ENCODE results near the gene TUSC2.
A peak's percentile ranks its signal among the peaks of the same experiment; 100 is the strongest.

The TUSC2 gene

DNA sequence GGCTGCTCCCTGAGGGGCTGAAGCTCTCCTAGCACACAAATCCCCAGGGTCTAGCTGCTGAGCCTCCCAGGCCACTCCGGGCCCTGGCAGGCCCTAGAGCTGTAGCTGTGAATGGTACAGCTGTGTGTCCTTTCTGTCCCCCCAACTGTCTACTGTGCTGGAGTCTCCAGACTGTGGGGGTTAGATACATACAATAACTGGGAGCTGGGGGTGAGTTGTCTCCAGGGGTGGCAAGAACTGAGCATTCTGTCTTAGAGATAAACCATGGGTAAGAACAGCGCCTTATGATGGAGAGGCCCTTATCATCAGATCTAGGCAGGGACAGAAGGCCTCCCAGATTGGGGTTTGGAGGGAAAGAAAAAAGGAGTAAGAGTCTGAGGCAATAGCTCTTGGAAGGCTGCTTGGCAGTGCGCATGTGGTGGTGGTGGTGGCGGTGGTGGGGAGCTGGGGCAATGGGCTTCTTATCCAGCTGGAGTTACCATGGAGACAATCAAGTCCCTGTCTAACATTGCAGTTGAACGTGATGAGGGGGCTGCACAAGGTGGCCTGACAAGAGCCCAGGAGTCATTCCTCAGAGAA, 26.3 kb upstream of the TUSC2 start:
- FAIRE-seq, result no peak

DNA sequence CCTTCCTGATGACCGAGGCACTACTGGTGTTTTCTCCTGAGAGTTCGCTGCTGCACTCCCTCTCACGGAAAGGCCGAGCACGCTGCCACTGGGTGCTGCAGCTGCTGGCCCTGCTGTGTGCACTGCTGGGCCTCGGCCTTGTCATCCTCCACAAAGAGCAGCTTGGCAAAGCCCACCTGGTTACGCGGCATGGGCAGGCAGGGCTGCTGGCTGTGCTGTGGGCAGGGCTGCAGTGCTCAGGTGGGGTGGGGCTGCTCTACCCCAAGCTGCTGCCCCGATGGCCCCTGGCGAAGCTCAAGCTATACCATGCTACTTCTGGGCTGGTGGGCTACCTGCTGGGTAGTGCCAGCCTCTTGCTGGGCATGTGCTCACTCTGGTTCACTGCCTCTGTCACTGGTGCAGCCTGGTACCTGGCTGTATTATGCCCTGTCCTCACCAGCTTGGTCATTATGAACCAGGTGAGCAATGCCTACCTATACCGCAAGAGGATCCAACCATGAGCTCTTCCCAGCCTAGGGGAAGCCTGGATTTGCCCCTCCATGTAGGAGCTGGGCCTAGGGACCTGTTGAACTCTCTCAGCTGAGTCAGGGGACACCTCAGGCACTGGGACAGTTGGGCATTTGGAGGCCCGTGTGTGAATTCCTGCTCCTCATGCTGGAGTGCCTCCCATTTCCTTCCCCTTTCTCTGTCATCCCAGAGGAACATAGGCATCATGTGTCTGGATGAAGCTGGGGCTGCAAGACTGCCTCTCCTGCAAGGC, 25.4 kb upstream of the TUSC2 start:
- no peak for FAIRE-seq

DNA sequence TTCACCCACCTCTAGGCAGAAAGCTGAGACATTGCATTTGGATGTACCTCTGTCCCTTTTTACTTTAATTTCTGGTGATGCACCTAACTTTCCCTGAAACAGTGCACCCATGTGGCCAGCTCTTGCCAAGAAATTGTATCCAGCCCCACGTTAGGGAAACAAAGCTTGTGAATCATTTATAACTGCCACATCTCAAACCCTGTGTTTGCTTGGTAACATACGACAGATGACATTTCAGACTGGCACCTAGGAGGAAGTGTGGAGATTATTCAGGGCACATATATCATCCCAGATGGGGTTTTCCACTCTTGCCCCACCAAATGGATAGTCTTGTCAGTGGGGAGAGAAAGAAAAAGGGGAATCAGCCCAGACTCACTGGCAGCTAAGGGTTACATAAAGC, 24.8 kb upstream of the TUSC2 start:
- no peak for FAIRE-seq

DNA sequence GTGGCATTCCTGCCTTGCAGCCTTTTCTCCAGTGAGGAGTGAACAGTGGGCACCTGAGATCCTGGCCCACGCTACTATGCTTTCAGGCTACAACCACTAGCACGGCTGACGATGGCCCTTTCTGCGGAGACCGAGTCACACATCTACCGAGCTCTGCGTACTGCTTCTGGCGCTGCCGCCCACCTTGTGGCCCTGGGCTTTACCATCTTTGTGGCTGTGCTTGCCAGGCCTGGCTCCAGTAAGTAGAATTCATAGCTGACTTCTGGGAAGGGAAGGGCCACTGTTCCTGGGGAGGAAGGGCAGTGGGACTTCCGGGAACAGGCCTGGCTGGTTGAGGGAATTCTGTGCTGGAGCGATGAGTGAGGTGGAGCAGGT, 23.3 kb upstream of the TUSC2 start:
- FAIRE-seq, result no peak

DNA sequence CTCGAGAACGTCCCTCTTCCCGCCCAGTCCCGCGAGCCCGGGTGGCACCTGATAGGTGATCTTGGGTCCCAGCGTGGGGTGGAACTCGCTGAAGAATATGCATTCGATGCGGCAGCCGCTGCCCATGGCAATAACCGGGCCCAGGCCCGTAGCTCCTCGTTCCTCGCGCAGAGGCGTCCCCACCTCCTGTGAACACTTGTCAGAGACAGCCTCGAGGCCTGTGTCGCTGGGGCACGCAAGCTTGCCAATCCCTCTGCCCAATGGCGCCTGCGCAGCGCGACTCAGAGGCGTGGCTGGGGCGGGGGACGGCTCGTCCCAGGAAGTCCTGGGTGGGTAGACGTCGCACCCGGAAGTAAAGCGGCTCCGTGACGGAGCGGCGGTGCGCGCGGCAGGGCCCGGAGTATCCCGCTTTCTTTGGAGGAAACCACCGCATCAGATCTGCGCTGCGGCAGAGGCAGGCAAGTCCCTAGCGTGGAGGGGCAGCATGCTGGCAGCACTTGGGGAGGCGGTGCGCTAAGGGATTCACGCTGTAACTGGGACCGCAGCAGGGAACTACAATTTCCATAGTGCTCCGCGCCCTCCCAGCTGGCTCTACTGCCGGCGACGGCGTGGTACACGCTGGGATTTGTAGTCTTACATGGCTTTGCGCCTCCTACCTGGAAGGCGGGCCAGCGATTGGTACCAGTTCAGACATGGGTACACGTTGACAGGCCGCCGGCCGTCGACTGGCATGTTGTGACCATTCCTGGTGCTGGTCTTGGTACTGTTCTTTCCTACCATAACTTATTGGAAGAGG, 22.7 kb upstream of the TUSC2 start, which contains the start of the genes CYB561D2 and NPRL2:
Gene CYB561D2 (plus strand): TSS at position 336 of the 796 bp plus-strand sequence. CDS start 572 bp downstream, outside the sequence.
Gene NPRL2 (minus strand): TSS at position 249 of the 796 bp plus-strand sequence. CDS start 123 bp downstream, at position 126.
- FAIRE-seq, result no peak

DNA sequence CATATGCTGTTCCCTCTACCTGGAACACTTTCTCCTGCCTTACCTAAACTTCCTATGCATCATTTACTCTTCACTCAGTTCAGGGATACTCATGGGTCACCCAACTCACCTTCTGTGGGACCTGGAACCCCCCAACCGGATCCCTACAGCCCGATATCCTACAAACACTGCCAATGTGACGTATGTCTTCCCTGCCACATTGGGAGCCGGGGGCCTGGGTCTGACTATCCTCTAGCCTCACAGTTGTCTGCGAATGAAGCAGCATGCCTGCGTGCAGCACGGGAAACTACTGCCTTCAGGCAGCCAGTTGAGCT, 22.1 kb upstream of the TUSC2 start:
- FAIRE-seq, result no peak

DNA sequence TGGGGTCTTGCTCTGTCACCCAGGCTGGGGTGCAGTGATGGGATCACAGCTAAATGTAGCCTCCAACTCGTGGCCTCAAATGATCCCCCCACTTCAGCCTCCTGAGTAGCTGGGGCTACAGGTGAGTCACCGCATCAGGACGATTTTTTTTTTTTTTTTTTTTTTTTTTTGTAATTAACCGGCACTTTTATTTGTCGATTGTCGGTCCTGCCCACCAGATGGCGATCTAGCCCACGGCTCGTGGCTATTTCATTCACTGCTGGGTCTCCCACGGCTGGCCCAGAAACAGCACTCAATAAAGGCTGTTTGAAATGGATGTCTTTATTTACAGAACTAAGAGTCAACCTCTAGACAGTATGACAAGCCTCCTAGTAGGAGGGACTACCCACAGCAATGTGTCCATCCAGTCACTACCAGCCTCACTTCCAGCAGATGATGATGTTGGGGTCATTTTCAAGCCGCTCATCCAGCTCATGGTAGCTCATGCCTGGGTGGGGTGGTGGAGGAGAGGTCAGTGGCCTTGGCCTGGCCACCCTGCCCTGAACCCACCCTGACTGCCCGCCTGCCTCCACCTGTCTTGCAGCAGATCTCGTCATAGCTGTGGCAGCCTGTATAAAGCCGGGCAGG, 19.3 kb upstream of the TUSC2 start:
- peak; percentile 53 for FAIRE-seq

DNA sequence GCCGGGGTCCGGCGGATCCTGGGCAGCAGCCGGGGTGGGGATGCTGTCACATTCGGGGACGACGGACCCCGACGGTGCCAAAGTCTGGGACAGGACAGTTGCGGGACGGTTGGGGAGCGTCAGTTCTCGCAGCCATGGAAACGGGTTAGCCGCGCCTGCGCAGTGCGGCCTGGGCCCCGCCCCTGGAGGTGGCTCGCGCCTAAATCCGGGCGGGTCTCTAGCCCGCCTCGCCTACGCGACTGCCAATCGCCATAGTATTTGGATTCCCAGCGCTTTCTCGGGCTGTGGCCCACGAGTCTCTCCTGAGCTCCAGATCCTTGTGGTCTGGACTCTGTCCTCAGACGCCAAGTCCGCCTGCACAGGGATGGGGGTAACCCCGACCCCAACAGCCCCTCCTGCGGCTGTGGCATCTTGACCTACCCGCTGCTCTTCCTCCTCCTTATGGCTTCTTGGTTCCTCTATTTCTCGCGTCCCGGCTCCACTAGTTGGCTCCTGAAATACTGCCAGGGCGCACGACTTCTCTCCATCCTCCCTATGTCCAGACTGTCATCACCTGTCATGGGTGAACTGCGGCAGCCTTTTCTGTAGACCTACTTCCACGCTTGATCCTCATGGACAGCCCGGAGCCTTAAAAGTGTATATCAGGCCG, 17.7 kb upstream of the TUSC2 start, which contains the start of gene ZMYND10:
Gene ZMYND10 (minus strand): TSS at position 147 of the 649 bp plus-strand sequence. CDS start 153 bp downstream, outside the sequence.
- FAIRE-seq, result no peak

DNA sequence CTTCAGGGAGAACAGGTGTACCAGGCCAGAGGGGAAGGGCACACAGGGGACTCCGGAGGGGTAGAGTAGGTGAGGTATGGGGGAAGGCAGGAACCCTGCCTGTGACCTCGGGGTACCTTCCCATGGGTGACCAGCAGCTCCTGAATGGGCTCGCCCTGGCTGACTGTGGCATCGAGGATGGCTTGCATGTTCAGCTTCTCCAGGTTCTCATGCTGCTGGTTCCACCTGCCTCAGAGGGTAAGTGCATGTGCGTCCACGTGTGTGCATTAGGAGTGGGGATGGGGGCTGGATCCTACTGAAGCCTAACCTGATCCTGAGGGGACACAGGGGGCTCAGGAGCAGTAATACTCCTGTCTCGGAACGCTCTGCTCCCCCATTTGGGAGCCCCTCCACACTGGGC, 17.0 kb upstream of the TUSC2 start:
- FAIRE-seq, result no peak

DNA sequence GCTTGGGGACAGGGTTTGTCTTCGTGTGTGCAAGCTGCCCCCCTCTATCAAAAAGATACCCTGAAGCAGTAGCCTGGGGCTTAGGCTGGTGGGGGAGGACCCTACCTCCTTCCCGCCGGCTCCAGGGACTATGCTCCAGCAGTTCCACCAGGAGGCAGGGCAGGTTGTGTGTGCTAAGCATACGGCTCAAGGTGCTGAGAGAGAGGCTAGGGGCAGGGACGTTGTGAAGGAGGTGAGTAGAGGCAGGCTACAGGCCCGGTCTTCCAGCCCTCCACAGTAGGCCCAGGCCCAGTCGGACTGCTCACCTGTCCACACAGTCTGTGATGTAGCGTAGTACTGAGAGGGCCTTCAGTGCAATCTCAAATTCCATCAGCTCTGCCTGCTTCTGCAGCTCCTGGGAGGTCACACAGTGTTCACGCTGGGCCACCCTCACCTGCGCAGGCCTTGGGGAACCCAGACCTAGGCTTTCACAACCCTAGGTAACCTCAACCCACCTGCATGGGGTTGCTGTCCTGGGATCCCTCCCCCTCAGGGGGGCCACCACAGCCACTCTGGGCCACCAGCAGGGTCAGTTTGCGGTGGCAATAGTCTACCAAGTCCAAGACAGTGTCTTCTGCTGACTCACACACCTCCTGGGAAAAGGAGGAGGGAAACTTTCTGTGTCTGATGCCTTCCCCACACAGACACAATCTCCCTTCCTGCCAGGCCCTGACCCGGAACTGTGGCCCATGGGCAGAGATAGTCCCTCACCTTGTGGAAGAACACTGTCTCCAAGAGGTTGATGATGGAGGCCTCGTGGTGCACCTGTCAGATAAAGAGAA, 15.0 kb upstream of the TUSC2 start:
- FAIRE-seq, result no peak

DNA sequence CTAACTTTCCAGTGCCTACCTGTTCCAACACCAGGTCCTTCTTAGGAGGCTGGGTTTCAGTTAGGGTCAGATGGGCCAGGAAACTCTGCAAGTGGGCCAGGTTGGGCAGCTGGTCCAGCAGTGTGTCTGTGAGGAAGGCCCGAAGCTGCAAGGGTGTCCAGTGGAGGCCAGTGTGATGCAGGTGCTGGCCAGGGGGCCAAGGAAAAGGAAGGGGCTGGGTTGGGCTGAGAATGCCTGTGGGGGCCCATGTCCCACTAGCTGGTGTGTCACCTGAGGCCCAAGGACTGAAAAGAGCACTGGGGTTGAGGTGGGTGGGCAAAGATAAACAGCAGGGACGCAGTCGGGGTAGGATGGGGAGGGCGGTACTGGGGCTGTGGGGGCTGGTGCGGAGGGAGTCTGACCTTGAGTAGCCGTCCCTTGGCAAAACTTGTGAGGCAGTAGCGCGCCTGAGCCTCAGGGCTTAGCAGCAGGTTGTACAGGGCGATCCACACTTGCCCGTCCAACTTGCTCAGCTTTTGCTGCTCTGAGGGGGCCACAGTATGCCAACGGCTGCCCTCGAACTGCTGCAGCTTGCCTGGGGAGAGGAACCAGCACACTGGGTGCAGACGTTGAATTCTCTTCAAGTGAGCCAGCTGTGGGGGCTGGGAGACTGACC, 14.1 kb upstream of the TUSC2 start:
- FAIRE-seq, result no peak

DNA sequence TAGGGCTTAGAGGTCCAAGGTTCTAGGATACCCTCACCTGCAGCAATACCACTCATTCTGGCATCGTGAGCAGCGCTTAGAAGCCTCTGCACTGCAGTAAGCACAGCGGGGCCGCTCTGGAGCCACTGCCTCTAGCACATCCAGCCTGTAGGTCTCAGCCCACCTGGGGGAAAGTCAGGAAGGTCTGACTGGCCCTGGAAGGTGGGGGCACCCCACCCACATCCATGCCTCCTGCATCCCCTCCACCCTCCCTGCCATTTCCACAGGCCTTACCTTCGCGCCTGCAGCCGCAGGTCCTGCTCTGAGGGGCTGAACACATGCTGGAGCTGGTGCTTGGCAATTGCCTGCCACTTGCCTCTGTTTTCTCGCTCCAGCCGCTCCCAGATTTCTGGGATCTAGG, 13.5 kb upstream of the TUSC2 start:
- FAIRE-seq, result no peak

DNA sequence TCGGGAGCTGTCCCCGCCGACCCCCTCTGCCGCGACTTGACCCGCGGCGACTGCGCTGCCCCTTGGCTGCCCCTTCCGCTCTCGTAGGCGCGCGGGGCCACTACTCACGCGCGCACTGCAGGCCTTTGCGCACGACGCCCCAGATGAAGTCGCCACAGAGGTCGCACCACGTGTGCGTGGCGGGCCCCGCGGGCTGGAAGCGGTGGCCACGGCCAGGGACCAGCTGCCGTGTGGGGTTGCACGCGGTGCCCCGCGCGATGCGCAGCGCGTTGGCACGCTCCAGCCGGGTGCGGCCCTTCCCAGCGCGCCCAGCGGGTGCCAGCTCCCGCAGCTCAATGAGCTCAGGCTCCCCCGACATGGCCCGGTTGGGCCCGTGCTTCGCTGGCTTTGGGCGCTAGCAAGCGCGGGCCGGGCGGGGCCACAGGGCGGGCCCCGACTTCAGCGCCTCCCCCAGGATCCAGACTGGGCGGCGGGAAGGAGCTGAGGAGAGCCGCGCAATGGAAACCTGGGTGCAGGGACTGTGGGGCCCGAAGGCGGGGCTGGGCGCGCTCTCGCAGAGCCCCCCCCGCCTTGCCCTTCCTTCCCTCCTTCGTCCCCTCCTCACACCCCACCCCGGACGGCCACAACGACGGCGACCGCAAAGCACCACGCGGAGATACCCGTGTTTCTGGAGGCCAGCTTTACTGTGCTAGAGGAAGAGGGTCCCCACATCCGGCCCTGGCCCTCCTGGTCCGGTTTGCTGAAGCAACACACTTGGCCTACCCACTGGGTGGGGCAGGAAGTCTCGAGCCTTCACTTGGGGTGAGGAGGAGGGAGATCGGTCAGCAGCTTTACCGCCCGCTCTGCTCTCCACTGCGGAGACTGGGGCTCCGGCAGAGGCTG, 12.7 kb upstream of the TUSC2 start, which contains the start of gene RASSF1:
Gene RASSF1 (minus strand): TSS at position 389 of the 882 bp plus-strand sequence. CDS start 31 bp downstream, at position 358.
- FAIRE-seq, result no peak

DNA sequence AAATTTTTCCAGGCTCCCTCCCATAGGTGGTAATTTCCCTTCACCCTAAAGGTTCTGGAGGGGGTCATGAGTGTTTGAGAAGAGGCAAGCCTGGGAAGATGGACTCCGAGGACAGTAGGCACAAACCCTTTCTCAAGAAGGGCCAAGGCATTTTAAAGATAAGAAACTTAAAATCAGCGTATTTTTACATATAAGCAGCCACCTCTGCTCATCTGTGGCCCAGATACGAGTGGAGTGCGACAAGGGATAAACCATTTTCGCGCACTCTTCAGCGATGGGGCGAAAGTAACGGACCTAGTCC, 12.1 kb upstream of the TUSC2 start:
- FAIRE-seq, result no peak

DNA sequence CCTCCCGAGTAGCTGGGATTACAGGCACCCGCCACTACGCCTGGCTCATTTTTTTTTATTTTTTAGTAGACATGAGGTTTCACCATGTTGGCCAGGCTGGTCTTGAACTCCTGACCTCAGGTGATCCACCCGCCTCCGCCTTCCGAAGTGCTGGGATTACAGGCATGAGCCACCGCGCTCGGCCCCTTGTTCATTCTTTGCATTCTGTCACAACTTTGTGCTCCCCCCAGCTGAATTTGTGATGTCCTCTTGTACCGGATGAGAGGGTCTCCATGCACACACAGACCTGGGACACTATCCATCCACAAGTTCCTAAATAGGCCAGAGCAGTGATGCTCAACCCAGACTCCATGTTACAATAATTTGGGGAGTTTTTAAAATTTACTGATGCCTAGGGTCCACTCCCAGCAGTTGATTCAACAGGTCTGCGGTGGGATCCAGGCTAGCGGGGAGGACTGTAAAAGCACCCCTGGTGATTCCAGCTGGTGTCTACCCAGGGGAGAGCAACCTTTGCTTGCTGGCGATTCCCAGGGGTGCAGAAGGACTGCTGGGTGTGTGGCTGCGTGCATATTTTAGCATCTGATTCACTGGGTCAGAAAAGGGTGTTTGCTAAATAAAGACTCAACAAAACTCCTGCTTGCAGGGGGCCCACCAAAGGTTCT, 11.6 kb upstream of the TUSC2 start:
- no peak for FAIRE-seq

DNA sequence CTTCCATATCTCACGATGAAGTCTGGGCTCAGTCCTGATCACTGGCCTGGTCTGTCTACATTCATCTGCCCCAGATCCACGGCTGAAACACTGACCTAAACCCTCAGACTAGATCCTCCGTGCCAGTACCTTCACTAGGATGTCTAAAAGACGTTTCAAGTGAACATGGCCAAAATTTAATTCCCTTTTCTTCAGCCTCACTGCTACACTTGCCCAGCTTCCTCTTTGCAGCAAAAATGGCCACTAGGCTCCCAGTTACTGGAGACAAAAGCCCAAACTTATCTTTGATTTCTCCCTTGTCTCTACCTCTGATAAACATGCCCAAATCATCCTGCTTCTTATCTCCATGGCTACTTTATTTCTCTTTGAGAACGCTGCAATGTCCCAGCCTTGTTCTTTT, 10.9 kb upstream of the TUSC2 start:
- no peak for FAIRE-seq

DNA sequence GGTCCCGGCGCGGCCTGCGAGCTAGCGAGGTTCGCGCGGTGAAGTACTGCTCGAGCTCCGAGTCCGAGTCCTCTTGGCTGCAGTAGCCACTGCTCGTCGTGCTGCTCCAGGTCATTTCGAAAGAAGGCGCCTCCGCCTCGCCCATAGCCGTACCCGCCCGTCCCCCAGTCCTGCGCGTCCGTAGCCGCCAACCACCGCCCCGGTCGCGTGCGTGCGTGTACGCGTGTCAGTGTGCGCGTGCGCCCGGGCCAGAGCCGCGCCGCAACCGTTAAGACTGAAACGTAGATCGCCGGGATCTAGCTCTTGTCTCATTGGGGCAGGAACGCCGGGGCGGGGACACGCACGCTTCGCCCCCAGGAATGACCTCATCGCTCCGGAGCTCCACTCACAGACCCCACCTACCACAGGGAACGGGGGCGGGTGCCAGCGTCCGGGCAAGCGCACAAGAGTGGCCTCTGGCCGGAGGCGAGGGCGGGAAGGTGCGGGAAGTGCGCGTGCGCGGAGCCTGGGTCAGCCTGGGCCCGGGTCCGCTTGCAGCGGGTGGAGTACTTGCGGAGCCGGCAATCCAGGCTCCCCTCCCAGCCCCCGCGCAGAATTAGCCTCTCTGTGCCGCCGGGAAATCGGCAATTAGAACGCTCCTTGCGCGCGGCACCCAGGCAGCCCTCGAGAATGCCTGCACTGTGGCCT, 9.3 kb upstream of the TUSC2 start:
- peak; percentile 91 for FAIRE-seq

DNA sequence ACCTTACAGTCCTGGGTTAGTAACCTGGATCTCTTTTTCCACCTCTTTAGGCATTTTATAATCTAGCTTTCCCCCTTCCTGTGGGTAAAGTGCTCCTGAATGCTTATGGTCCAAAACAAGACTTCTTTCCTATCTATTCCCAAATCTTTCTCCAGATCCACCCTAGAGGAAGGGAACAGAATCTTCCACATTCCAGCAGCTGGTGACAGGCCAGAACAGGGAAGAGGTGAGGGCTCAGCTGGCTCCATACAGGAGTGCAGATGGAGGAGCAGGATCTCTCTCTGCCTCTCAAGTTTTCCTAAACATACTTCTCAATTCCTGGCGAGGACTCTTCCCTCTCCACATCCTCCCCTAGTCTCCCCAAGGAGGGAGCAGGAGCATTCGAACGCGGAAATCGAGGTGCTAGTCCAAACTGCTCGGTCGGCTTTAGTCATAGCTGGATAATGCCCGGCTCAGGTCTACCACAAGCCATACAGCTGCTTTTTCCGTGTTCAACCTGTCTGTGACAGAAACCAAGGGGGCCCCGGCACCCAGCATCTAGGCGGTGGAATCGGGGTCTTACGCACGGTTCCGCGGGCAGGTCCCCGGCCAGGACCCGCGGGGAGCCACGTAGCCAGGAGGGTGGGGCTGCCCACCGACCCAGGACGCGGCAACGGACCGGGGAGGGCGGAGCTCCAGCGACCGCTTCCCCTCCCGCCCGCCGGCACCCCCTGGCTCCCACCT, 8.6 kb upstream of the TUSC2 start:
- FAIRE-seq, result no peak
